ENCODE results near the gene ADAM8. TPM values are rescaled to one million over a fixed set of nuclear protein-coding genes. Genes with fewer than 3 reads are reported as not detected.
"Not testable (repeated sequence)": the region's sequence is repeated elsewhere in the genome, so short reads cannot be mapped to it uniquely, and the experiment has no call there.

Gene ADAM8
- polyA plus RNA-seq, 1 of the 3 experiments (the other 2 are of a cell fraction), result 1.7 TPM

GRCh38 chr10:133234796-133235195 is 41.9 kb downstream of the ADAM8 start:
- CTCF ChIA-PET; H3K4me2 ChIP-seq; DNase-seq; H2AFZ ChIP-seq (ENCODE audit: low read depth); H3K79me2 ChIP-seq (ENCODE audit: insufficient read depth); H4K20me1 ChIP-seq (ENCODE audit: insufficient read depth); H3K9me3 ChIP-seq; H3K4me1 ChIP-seq (ENCODE audit: control insufficient read depth in 1 of 2, insufficient read depth in 2 of 2, low read depth in 1 of 2, low read length in 1 of 2); H3K36me3 ChIP-seq (replicated peaks in 1 of 2; ENCODE audit: control insufficient read depth in 1 of 2, insufficient read depth in 2 of 2, low read length in 1 of 2); H3K9me2 ChIP-seq; POLR2A ChIA-PET; H3K9ac ChIP-seq; H3K4me3 ChIP-seq (ENCODE audit: low read depth in 2 of 2, low read length in 1 of 2); H3F3A ChIP-seq (replicated peaks; ENCODE audit: insufficient read depth); H3K27ac ChIP-seq (ENCODE audit: low read depth in 2 of 2, low read length in 1 of 2): not testable (repeated sequence)
- H3K27me3 ChIP-seq (ENCODE audit: insufficient read depth), result peaks cover 77% of the 10 kb centered on the region
- 41% methylated on average over 10 of the region's 10 CpGs for WGBS (ENCODE audit: low lambda C conversion rate)

- no peaks in the 10 kb centered on the region for H3K9me2 ChIP-seq
- H3K4me3 ChIP-seq (ENCODE audit: low read depth in 2 of 2, low read length in 1 of 2), result no peak overlapping the region
- H3K9ac ChIP-seq, result no peak overlapping the region
- no peaks in the 10 kb centered on the region for H3K4me1 ChIP-seq (ENCODE audit: control insufficient read depth in 1 of 2, insufficient read depth in 2 of 2, low read depth in 1 of 2, low read length in 1 of 2)
- H3K27me3 ChIP-seq (ENCODE audit: insufficient read depth), result peaks cover 72% of the 10 kb centered on the region
- DNase-seq, result no peak
- no peaks in the 10 kb centered on the region for H3K9me3 ChIP-seq
- TF ChIP-seq SMC3 (IDR thresholded peaks at IDR 0.05; ENCODE audit: low read depth, low read length) (no peak), CTCF (IDR thresholded peaks at IDR 0.05) (no peak), RXRA (IDR thresholded peaks at IDR 0.05; ENCODE audit: borderline replicate concordance, low read depth) (no peak), TAF1 (IDR thresholded peaks at IDR 0.05; ENCODE audit: borderline replicate concordance, low read depth, low read length) (no peak), CHD2 (IDR thresholded peaks at IDR 0.05; ENCODE audit: low read length, partially characterized antibody) (no peak), GABPA (IDR thresholded peaks at IDR 0.05; ENCODE audit: low read depth) (no peak), PBX3 (IDR thresholded peaks at IDR 0.05) (no peak), RAD21 (IDR thresholded peaks at IDR 0.05; ENCODE audit: low read length) (no peak), SIN3A (IDR thresholded peaks at IDR 0.05; ENCODE audit: borderline replicate concordance, low read depth, low read length) (no peak), MXI1 (IDR thresholded peaks at IDR 0.05; ENCODE audit: low read depth, low read length) (no peak), FOXM1 (IDR thresholded peaks at IDR 0.05; ENCODE audit: low read depth) (no peak), RCOR1 (IDR thresholded peaks at IDR 0.05; ENCODE audit: low read length) (no peak), MEF2A (IDR thresholded peaks at IDR 0.05; ENCODE audit: borderline replicate concordance, low read depth) (no peak), ELF1 (IDR thresholded peaks at IDR 0.05) (no peak), FOSL2 (IDR thresholded peaks at IDR 0.05; ENCODE audit: borderline replicate concordance, low read depth) (no peak), NRF1 (IDR thresholded peaks at IDR 0.05; ENCODE audit: low read depth, low read length) (no peak)
- no peak overlapping the region for H3K4me2 ChIP-seq
- no peaks in the 10 kb centered on the region for H3K36me3 ChIP-seq (replicated peaks in 1 of 2; ENCODE audit: control insufficient read depth in 1 of 2, insufficient read depth in 2 of 2, low read length in 1 of 2)
- WGBS (ENCODE audit: low lambda C conversion rate), result 29% methylated on average over 8 of the region's 11 CpGs
- CTCF ChIA-PET, result no interaction called here
- no peaks in the 10 kb centered on the region for H3F3A ChIP-seq (replicated peaks; ENCODE audit: insufficient read depth)
- no peaks in the 10 kb centered on the region for H3K79me2 ChIP-seq (ENCODE audit: insufficient read depth)
- H3K27ac ChIP-seq (ENCODE audit: low read depth in 2 of 2, low read length in 1 of 2), result no peak overlapping the region
- no peak overlapping the region for H2AFZ ChIP-seq (ENCODE audit: low read depth)
- no peaks in the 10 kb centered on the region for H4K20me1 ChIP-seq (ENCODE audit: insufficient read depth)
- POLR2A ChIA-PET, result no interaction called here
These were observed 44.6 kb downstream of the ADAM8 start for GRCh38 chr10:133231946-133232574.
